ENCODE data around the gene BMP5.
"Not testable (repeated sequence)": the region's sequence is repeated elsewhere in the genome, so short reads cannot be mapped to it uniquely, and the experiment has no call there.

The BMP5 gene

GRCh38 chr6:55875400-55875799, at the start of gene BMP5:
Gene BMP5 (minus strand): TSS chr6:55875590. CDS start chr6:55874865, 725 bp downstream.
- no peak for DNase-seq (ENCODE audit: low read depth in 2 of 2)

GRCh38 chr6:55922406-55922805, 47.0 kb upstream of the BMP5 start:
- DNase-seq (ENCODE audit: low read depth in 2 of 2), result no peak

GRCh38 chr6:55919716-55920308, 44.4 kb upstream of the BMP5 start:
- DNase-seq (ENCODE audit: low read depth in 2 of 2), result no peak

DNA sequence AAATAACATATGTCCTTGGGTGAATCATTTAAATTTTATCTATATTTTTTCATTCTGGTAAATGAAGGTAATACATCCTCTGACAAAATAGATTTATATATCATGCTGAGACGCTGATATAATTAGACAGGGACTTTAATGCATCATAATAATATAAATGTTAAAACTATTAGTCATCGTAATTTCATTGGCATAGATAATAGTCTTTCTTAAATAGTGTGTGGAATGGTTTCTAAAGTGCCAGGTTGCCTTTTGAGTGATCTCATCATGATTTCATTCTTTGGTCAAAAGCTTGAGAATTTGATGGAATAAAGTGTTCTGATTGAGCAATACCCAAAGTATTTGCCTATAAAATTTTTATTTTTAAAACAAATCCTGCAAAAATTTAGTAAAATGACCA, 43.2 kb upstream of the BMP5 start:
- no peak for DNase-seq (ENCODE audit: low read depth in 2 of 2)

DNA sequence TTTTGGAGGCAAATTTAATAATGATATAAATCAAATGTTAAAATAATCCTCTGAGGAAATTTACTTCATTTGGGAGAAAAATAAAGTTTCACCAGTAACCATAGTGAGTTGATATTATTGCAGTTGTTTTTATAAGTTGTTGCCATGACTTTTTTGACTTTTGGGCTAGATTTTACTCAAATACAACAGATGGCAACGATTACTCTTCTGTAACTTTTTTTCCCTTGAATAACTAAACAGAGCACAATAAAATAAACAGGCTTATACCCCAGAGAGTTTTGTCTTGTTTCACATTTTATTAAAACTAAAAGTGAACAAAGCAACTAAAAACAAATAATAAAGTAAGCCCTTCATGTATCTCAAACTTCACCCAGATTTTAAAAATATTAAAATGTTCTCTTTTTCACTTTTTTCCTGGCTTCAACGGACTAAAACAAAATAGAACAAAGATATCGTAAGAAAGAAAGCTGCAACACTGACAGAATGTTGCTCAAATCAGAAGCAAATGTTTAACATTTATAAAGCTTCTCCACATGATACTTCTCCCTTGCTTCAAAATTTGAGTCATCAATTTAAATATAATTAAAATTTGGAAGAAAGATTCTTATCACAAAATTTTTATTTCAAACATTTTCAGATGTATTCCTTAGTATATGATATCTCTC, 42.5 kb upstream of the BMP5 start:
- no peak for DNase-seq (ENCODE audit: low read depth in 2 of 2)

DNA sequence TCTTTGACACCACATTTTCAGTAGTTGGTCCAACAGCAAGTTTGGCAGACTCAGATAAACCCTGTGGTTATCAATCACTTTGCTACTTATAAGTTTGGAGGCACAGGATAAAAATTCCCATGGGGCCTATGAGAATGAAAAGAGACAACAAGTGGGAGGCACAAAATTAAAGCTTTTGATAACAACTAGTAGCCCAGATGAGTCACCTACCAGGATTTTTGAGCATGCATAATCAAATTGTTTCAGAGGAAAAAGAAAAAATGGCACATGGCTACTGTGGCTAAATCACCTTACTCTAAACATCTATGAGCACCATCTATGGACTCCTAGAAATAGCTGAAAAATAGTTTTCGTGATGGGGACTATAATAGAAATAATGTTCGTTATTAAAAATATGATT, 40.8 kb upstream of the BMP5 start:
- DNase-seq (ENCODE audit: low read depth in 2 of 2), result no peak

DNA sequence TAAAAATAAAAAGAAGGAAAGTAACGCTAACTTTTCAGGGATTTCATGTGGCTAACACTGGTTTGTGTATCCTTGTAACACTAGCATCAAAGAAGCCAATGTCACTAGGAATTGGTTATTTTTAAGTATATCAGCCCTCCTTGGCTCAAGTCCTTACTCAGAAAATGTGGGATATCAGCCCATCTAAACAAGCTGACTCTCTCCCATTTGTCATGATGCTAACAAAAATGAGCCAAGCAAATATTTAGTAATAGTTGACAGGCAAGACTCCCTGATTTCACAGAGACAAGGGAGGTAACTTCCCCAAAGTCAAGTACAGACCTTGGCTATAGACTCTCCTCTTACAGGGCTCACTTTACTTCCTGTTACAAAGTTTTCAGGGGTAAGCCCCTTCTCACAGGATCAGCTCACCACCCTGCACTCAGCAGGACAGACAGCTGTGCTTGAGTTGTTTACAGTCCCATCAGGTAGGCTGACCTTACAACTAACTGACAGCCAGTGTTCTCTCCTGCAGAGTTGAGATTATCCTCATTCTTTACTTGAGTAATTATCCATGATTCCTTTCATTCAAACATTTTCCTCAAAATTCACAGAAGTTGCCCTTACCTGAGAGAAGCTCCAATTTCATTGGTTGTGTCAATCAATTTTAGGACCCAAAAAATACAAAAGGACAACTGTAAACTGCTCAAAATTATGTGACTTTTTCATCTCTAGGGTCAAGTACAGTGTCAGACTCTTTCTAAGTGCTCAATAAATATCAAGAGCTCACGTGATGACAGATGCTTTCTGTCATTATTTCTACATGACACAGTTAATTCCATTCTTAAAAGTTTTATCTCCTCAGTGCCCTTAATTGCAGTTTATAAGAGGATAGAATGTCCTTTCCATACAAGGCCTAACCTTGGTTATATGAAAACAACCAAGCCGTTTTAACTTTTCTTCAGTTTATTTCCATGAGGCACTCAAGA, 38.1 kb upstream of the BMP5 start:
- no peak for DNase-seq (ENCODE audit: low read depth in 2 of 2)

- not testable (repeated sequence) for DNase-seq (ENCODE audit: low read depth in 2 of 2)
These were observed 35.1 kb upstream of the BMP5 start for GRCh38 chr6:55910466-55910865.

DNA sequence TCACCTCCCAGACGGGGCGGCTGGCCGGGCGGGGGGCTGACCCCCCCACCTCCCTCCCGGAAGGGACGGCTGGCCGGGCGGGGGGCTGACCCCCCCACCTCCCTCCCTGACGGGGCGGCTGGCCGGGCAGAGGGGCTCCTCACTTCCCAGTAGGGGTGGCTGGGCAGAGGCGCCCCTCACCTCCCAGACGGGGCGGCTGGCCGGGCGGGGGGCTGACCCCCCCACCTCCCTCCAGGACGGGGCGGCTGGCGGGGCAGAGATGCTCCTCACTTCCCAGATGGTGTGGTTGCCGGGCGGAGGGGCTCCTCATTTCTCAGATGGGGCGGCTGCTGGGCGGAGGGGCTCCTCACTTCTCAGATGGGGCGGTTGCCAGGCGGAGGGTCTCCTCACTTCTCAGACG, 34.5 kb upstream of the BMP5 start:
- not testable (repeated sequence) for DNase-seq (ENCODE audit: low read depth in 2 of 2)

DNA sequence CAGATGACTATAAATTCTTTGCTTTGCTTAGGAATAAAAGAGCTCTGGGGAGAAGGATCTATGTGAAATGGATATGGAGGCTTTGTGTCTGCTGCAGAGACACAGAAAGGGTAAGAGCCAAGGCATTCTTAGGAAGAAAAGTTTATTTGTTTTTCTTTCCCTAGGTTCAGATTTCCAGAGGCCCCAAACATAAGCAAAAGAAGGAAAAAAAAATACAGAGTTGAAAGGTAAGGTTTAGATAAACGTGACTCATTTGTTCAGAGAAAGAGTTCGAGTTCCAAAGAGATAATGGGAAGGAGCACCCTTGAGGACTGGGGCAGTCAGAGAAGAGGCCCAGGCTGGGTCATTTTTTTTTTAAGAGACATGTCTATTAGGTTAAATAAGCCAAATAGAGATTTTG, 27.4 kb upstream of the BMP5 start:
- DNase-seq (ENCODE audit: low read depth in 2 of 2), result no peak

DNA sequence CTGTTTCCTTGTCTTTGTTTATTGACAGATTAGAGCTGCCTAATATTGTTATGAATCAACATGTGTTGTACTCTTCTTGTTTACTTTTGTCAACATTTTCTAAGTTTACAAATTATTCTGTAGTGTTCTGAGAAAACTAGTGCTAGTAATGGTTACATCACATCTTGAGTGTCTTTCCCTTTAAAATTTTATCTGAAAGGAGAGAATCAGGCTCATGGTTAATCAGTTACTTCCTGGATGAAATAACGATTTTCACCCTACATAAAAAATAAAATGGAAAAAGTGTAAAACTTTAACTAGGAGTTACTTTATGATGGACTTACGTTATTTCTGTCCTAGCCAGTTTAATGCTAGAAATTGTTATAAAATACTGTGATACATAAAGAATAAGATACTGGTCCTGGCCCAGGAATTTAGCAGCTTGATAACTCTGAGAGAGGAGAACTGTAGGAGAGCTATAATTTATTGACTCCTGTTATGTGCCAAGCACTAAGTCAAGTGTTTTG, 26.4 kb upstream of the BMP5 start:
- DNase-seq (ENCODE audit: low read depth in 2 of 2), result no peak

DNA sequence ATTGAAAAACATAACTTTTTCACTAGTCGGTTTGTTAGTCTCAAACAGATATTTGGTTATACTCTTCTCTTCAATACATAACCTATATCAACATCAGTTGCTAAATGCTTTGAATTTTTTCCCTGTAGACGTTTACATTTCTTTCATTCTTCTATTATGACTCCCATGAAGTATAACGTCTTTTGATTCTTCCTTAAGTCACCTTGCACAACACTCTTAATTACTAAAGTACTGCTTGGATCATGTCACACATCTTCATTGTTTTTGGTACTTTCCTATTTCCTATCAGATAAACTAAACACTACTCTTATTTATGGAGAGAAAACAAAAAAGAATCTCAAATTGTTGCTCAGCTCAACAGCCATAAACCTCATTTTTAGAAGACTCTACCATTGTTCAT, 23.0 kb upstream of the BMP5 start:
- no peak for DNase-seq (ENCODE audit: low read depth in 2 of 2)

GRCh38 chr6:55897346-55897745, 22.0 kb upstream of the BMP5 start:
- no peak for DNase-seq (ENCODE audit: low read depth in 2 of 2)

DNA sequence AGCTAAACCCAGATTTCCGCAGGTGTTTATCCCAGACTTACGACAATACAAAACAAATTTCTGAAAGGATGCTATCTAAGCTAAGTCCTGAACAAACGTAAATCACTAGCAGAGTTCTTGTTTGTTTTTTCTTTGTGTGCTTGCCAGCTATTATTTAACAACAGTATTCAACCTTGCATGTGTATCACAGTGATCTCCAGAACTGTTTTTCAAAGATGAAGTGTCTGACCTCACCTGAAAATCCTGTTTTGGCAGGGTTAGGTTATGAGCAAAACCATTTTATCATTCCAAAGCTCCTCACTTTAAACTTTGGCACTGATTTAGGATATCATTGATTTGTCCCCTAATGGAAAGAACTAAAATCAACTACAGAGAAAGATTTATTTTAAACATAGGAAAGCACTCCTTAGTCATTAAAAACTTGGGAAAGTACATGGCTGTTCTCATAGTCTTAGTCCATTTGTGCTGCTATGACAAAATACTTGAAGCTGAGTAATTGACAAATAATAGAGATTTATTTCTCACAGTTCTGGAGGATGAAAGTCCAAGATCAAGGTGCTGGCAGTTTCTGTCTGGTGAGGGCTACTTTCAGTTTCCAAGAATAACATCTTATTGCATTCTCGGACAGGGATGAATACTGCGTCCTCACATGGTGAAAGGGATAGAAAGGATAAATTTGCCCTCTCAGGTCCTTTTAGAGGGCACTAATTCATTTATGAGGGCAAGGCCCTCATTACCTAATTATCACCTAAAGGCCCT, 20.8 kb upstream of the BMP5 start:
- no peak for DNase-seq (ENCODE audit: low read depth in 2 of 2)

DNA sequence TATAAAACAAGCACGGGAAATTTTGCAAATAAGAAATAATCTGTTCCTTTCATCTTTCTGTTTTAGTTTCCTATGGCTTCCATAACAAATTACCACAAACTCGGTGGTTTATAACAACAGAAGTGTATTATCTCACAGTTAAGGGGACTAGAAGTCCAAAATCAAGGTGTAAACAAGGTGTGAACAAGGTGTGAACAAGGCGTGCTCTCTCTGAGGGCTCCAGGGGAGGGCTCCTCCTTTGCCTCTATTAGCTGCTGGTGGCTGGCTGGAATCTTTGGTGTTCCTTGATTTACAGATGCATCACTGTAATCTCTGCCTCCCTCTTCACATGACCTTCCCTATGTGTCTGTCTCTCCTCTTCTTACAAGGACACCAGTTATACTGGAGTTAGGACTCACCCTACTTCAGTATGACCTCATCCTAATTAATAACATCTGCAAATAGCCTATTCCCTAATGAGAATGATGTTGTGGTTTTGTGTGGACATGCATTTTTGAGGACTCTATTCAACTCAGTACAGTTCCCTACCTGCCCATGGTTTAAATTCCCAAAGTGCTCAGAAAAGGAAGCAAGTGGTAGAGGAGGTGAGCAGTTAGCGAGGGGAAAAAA, 17.5 kb upstream of the BMP5 start:
- DNase-seq (ENCODE audit: low read depth in 2 of 2), result no peak

- no peak for DNase-seq (ENCODE audit: low read depth in 2 of 2)
These were observed 13.5 kb upstream of the BMP5 start for GRCh38 chr6:55888917-55889316.

GRCh38 chr6:55886185-55886836, 10.9 kb upstream of the BMP5 start:
- DNase-seq (ENCODE audit: low read depth in 2 of 2), result no peak

DNA sequence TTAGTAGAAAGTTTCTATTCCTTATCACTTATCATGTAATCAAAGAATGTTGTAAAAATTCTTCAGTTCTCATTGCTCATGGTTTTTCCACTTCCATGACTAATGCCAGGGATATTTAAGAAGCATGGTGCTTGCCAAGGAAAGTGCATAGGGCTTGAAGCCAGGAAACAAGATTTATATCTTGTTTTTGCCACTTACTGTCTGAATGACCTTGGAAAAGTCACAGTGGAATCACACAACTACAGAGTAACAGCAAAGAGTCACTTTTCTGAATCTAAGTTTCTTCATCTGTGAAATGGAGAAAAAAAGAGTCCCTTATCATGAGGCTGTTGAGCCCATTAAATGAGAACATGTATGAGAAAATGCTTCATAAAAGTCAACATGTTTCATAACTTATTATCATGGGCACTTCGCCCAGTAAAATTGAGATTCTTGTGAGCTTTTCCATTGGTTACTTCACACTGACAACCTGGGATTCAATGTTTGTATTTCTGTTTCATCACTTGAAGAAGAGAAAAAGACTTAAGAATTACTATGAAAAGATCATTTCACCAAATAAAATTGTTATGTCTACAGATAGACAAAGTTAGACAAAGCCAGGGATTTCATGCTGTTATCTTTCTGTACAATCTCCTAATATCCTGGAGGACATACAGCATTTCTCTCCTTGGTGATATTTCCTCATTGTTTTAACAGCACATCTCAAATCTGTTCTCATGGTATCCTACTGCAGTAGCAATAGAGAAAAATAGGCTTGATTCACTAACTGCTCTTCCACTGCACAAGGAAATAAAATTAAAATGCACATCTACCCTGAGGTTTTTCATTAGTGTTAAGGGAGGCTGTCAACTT, 7.6 kb upstream of the BMP5 start:
- DNase-seq (ENCODE audit: low read depth in 2 of 2), result no peak

DNA sequence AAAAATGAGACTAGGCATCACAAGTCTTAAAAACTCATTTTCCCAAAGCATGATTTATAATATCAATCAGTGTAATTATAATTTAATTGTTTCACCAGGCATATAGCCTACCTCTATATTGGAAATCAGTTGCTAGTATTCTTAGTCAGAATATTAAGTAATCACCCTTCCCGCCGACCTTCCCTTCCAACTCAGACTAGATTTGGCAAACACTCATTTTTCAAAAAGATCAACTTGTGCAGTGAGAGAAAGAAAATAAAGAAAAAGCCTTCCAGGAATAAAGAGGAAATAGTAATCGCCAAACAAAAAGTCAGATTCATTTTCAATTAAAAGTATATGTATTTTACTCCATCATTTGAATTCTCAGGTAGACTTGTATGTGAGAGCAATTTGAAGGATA, 1.9 kb upstream of the BMP5 start:
- DNase-seq (ENCODE audit: low read depth in 2 of 2), result no peak

GRCh38 chr6:55874316-55874715, 1.1 kb downstream of the BMP5 start:
- DNase-seq (ENCODE audit: low read depth in 2 of 2), result no peak

Measured in stimulated activated CD8-positive, alpha-beta memory T cell treated with anti-CD3 and anti-CD28 coated beads, Interleukin-7, amount 100 ng/mL, for 1 hour (primary cell).